PFSK-1 (cell line): Measurements from ENCODE around the gene RINT1.

ENCODE experiments used
- FOXP2 ChIP-seq: optimal IDR thresholded peaks from 2 replicates; pipeline ENCODE3; 2011; ENCODE audit warnings: borderline replicate concordance, control low read depth, inconsistent platforms; ENCODE audit not compliant: insufficient read depth; ENCODE audit errors: extremely low read length, extremely low read depth
- POLR2AphosphoS5 ChIP-seq: IDR thresholded peaks from 2 replicates; pipeline ENCODE4 v1.6.1; 2012; ENCODE audit warnings: low read depth, mild to moderate bottlenecking, control low read depth, low read length, moderate library complexity
- REST ChIP-seq, 2 experiments: IDR thresholded peaks; 2 replicates each; pipeline versions ENCODE4 v1.6.1 to v1.8.0; 2011 to 2012; ENCODE audit warnings: low read depth in 2 of 2, low read length in 2 of 2, control low read depth in 1 of 2, inconsistent platforms in 1 of 2, mild to moderate bottlenecking in 1 of 2, moderate library complexity in 1 of 2; ENCODE audit not compliant: insufficient read depth in 1 of 2
- SIN3A ChIP-seq: IDR thresholded peaks from 2 replicates; pipeline ENCODE4 v1.6.1; 2012; ENCODE audit warnings: mild to moderate bottlenecking, low read length, moderate library complexity, borderline replicate concordance; ENCODE audit not compliant: insufficient read depth
- TAF1 ChIP-seq: IDR thresholded peaks from 2 replicates; pipeline ENCODE4 v1.6.1; 2012; ENCODE audit warnings: low read length, control low read depth, borderline replicate concordance; ENCODE audit not compliant: insufficient read depth

RINT1 gene

GRCh38 chr7:105493923-105494315, 38.1 kb upstream of the RINT1 start:
- TF ChIP-seq FOXP2 (no peak), SIN3A (no peak), REST (IDR thresholded peaks at IDR 0.05; ENCODE audit: insufficient read depth in 1 of 2, low read depth in 2 of 2, low read length in 2 of 2) (no peak), POLR2AphosphoS5 (no peak), TAF1 (no peak)

- no peak for TF ChIP-seq TAF1
- TF ChIP-seq FOXP2, result no peak
- no peak for TF ChIP-seq SIN3A
- no peak for TF ChIP-seq POLR2AphosphoS5
- no peak for TF ChIP-seq REST (IDR thresholded peaks at IDR 0.05; ENCODE audit: insufficient read depth in 1 of 2, low read depth in 2 of 2, low read length in 2 of 2)
Observed at GRCh38 chr7:105496521-105496920, 35.5 kb upstream of the RINT1 start.

GRCh38 chr7:105497016-105497415, 35.0 kb upstream of the RINT1 start:
- TF ChIP-seq REST (IDR thresholded peaks at IDR 0.05; ENCODE audit: insufficient read depth in 1 of 2, low read depth in 2 of 2, low read length in 2 of 2), result no peak
- no peak for TF ChIP-seq SIN3A
- no peak for TF ChIP-seq TAF1
- no peak for TF ChIP-seq POLR2AphosphoS5
- no peak for TF ChIP-seq FOXP2

- TF ChIP-seq TAF1, result no peak
- TF ChIP-seq POLR2AphosphoS5, result no peak
- no peak for TF ChIP-seq REST (IDR thresholded peaks at IDR 0.05; ENCODE audit: insufficient read depth in 1 of 2, low read depth in 2 of 2, low read length in 2 of 2)
- TF ChIP-seq FOXP2, result no peak
- TF ChIP-seq SIN3A, result no peak
Observed at GRCh38 chr7:105502173-105502572, 29.8 kb upstream of the RINT1 start.

- TF ChIP-seq FOXP2, result no peak
- no peak for TF ChIP-seq POLR2AphosphoS5
- no peak for TF ChIP-seq REST (IDR thresholded peaks at IDR 0.05; ENCODE audit: insufficient read depth in 1 of 2, low read depth in 2 of 2, low read length in 2 of 2)
- TF ChIP-seq TAF1, result no peak
- TF ChIP-seq SIN3A, result no peak
Observed at GRCh38 chr7:105512415-105512814, 19.6 kb upstream of the RINT1 start.
